Thymus (tissue), 11 donors: ENCODE measurements around the gene SCN1B. TPM values are rescaled to one million over a fixed set of nuclear protein-coding genes. Genes with fewer than 3 reads are reported as not detected.
"Not testable (repeated sequence)": the region's sequence is repeated elsewhere in the genome, so short reads cannot be mapped to it uniquely, and the experiment has no call there.

Experiments used
- DNase-seq, 9 donors: peaks; one replicate each; pipeline ENCODE4 v3.0.0-alpha.2; 2013; ENCODE audit warnings: low spot score in 9 of 9, low read depth in 6 of 9, missing footprints in 1 of 9
- H3K27ac ChIP-seq, 2 donors: one replicate each; pipeline ENCODE4 v1.5.1; 2013; ENCODE audit warnings: control low read depth in 1 of 2, low read depth in 1 of 2, low read length in 1 of 2, mild to moderate bottlenecking in 1 of 2, moderate library complexity in 1 of 2
- H3K27me3 ChIP-seq, 2 donors: one replicate each; pipeline ENCODE4 v1.5.1; 2013; ENCODE audit warnings: low read length in 1 of 2; ENCODE audit not compliant: control insufficient read depth in 2 of 2, insufficient read depth in 1 of 2
- H3K36me3 ChIP-seq, 2 donors: one replicate each; pipeline ENCODE4 v1.5.1; 2013; ENCODE audit warnings: low read length in 1 of 2, mild to moderate bottlenecking in 1 of 2, moderate library complexity in 1 of 2; ENCODE audit not compliant: control insufficient read depth in 2 of 2, insufficient read depth in 2 of 2
- H3K4me1 ChIP-seq, 2 donors: one replicate each; pipeline ENCODE4 v1.5.1; 2013; ENCODE audit warnings: low read length in 2 of 2; ENCODE audit not compliant: control insufficient read depth in 2 of 2, insufficient read depth in 2 of 2
- H3K4me3 ChIP-seq, 2 donors: one replicate each; pipeline ENCODE4 v1.5.1; 2013; ENCODE audit warnings: low read length in 2 of 2, control low read depth in 1 of 2, mild to moderate bottlenecking in 1 of 2
- H3K9me3 ChIP-seq, 2 donors: one replicate each; pipeline ENCODE4 v1.5.1; 2013; ENCODE audit warnings: low read length in 1 of 2, mild to moderate bottlenecking in 1 of 2; ENCODE audit not compliant: control insufficient read depth in 2 of 2, insufficient read depth in 1 of 2
- WGBS: extraction: QIAGEN DNeasy Blood & Tissue Kit; methylation state at CpG from one replicate; pipeline ENCODE4 v1.1.7; 2013; 5-methylcytosine and 5-hydroxymethylcytosine counted together
- polyA plus RNA-seq: library from polyadenylated mRNA; stranded (reverse); fragments of 200-250 nt; gene quantifications from one replicate; pipeline ENCODE4 v1.2.3, GENCODE V29; 2013
- total RNA-seq: library from RNA; stranded (reverse); fragments of 120-200 nt; gene quantifications from one replicate; pipeline ENCODE4 v1.2.4, GENCODE V29; 2013
- donor health status: healthy.

SCN1B gene
- total and polyA plus RNA-seq, 2 donors = 0.28 to 3.4 TPM

GRCh38 chr19:35013820-35014754 lies 16.2 kb upstream of the SCN1B start:
- Histone ChIP-seq H3K4me1 (peaks cover 9 to 32% of the 10 kb centered on the region in 2 donors), H3K27me3 (no peaks in the 10 kb centered on the region), H3K27ac (peak overlapping the region; percentile 74 to 83), H3K4me3 (no peak overlapping the region), H3K36me3 (peaks cover 74 to 90% of the 10 kb centered on the region in 2 donors), H3K9me3 (no peaks in the 10 kb centered on the region)
- DNase-seq = peak in 4 of 9 donors; percentile 45 to 82 (median 62)
- WGBS = 74% methylated on average over 23 of the region's 23 CpGs

DNA sequence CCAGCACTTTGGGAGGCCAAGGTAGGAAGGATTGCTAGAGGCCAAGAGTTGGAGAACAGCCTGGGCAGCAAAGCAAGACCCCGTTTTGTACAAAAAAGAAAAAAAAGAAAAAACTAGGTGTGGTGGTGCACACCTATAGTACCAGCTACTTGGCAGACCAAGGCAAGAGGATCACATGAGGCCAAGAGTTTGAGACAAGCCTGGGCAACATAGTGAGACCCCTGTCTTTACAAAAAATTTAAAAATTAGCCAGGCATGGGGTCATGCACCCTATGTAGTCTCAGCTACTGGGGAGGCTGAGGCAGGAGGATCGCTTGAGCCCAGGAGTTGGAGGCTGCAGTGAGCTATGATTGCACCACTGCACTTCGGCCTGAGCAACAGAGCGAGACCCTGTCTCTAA lies 15.5 kb upstream of the SCN1B start:
- not testable (repeated sequence) for H3K4me3 ChIP-seq, DNase-seq, H3K9me3 ChIP-seq, H3K27me3 ChIP-seq
- peaks cover 74 to 90% of the 10 kb centered on the region in 2 donors for H3K36me3 ChIP-seq
- peaks cover 9 to 32% of the 10 kb centered on the region in 2 donors for H3K4me1 ChIP-seq
- H3K27ac ChIP-seq = peak overlapping the region; percentile 67 to 74
- WGBS = 96% methylated on average over 4 of the region's 4 CpGs

- H3K36me3 ChIP-seq = peaks cover 72 to 85% of the 10 kb centered on the region in 2 donors
- no peaks in the 10 kb centered on the region for H3K9me3 ChIP-seq
- peaks cover 9 to 32% of the 10 kb centered on the region in 2 donors for H3K4me1 ChIP-seq
- 95% methylated on average over 16 of the region's 16 CpGs for WGBS
- no peaks in the 10 kb centered on the region for H3K27me3 ChIP-seq
- no peak overlapping the region for H3K27ac ChIP-seq
- DNase-seq = no peak
- H3K4me3 ChIP-seq = no peak overlapping the region
Measured at GRCh38 chr19:35015270-35015953, 14.9 kb upstream of the SCN1B start.

DNA sequence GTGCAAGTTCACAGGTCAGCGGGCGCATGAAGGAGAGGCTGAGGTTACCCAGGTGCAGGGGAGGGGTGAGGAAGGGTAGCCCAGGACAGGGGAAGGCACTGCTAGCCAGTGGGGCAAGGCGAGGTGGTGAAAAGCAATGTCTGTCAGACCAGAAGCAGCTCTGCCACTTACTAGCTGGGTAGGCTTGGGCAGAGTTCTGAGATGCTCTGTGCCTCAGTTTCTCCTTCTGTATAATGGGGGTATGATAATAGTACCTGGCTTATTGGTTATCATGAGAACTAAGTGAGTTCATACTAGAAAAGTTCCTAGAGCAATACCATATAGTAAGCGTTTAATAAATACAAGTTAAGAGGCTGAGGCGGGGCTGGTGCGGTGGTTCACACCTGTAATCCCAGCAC lies 14.3 kb upstream of the SCN1B start:
- 99% methylated on average over 6 of the region's 6 CpGs for WGBS
- Histone ChIP-seq H3K4me3 (no peak overlapping the region), H3K36me3 (peaks cover 72 to 86% of the 10 kb centered on the region in 2 donors), H3K27ac (no peak overlapping the region), H3K27me3 (no peaks in the 10 kb centered on the region), H3K9me3 (no peaks in the 10 kb centered on the region), H3K4me1 (peaks cover 9 to 32% of the 10 kb centered on the region in 2 donors)
- no peak for DNase-seq

DNA sequence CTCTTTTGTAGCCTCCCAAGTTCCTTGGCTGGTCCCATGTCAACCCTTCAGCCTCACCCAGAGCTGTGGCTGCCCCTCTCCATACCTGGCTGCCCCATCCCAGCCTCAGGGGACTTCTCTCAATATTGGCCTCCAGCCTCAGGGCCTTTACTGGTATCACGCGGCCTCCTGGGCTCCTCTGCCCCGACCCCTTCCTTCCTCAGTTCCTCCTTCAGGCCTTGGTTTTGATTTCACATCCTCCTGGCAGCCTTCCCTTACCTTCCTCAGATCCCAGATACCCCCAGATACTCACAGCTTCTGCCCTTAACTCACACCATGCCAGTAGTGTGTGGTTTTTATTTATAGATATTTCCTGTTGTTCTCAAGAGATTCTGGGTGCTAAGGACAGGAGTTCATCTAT lies 12.8 kb upstream of the SCN1B start:
- no peak overlapping the region for H3K27ac ChIP-seq
- peaks cover 74 to 83% of the 10 kb centered on the region in 2 donors for H3K36me3 ChIP-seq
- H3K9me3 ChIP-seq = no peaks in the 10 kb centered on the region
- no peak for DNase-seq
- peaks cover 9 to 26% of the 10 kb centered on the region in 2 donors for H3K4me1 ChIP-seq
- no peak overlapping the region for H3K4me3 ChIP-seq
- 96% methylated on average over 3 of the region's 3 CpGs for WGBS
- H3K27me3 ChIP-seq = no peaks in the 10 kb centered on the region

- over 99% methylated on average over 4 of the region's 4 CpGs for WGBS
- Histone ChIP-seq H3K9me3 (no peaks in the 10 kb centered on the region), H3K27ac (no peak overlapping the region), H3K4me3 (no peak overlapping the region), H3K4me1 (peaks cover 7 to 18% of the 10 kb centered on the region in 2 donors), H3K27me3 (no peaks in the 10 kb centered on the region), H3K36me3 (peaks cover 82 to 85% of the 10 kb centered on the region in 2 donors)
- DNase-seq = no peak
Measured at GRCh38 chr19:35018379-35018778, 11.9 kb upstream of the SCN1B start.

GRCh38 chr19:35019144-35019543 lies 11.1 kb upstream of the SCN1B start:
- DNase-seq = no peak
- 97% methylated on average over 22 of the region's 22 CpGs for WGBS
- peaks cover 85 to 86% of the 10 kb centered on the region in 2 donors for H3K36me3 ChIP-seq
- peaks cover 2 to 10% of the 10 kb centered on the region in 2 donors for H3K4me1 ChIP-seq
- no peak overlapping the region for H3K27ac ChIP-seq
- H3K4me3 ChIP-seq = no peak overlapping the region
- no peaks in the 10 kb centered on the region for H3K9me3 ChIP-seq
- no peaks in the 10 kb centered on the region for H3K27me3 ChIP-seq

- no peak overlapping the region for H3K4me3 ChIP-seq
- no peaks in the 10 kb centered on the region for H3K4me1 ChIP-seq
- over 99% methylated on average over 10 of the region's 10 CpGs for WGBS
- H3K9me3 ChIP-seq = no peaks in the 10 kb centered on the region
- no peak for DNase-seq
- no peak overlapping the region for H3K27ac ChIP-seq
- H3K36me3 ChIP-seq = peaks cover 85 to 91% of the 10 kb centered on the region in 2 donors
- H3K27me3 ChIP-seq = no peaks in the 10 kb centered on the region
Measured at GRCh38 chr19:35021016-35021415, 9.3 kb upstream of the SCN1B start.

- no peak for DNase-seq
- peaks cover 86 to 94% of the 10 kb centered on the region in 2 donors for H3K36me3 ChIP-seq
- no peaks in the 10 kb centered on the region for H3K27me3 ChIP-seq
- WGBS = 98% methylated on average over 25 of the region's 25 CpGs
- H3K9me3 ChIP-seq = no peaks in the 10 kb centered on the region
- H3K4me1 ChIP-seq = no peaks in the 10 kb centered on the region
- no peak overlapping the region for H3K27ac ChIP-seq
- H3K4me3 ChIP-seq = no peak overlapping the region
Measured at GRCh38 chr19:35021596-35021995, 8.7 kb upstream of the SCN1B start.
